ENCODE measurements around the gene AP1S1.
"Not testable (repeated sequence)": the region's sequence is repeated elsewhere in the genome, so short reads cannot be mapped to it uniquely, and the experiment has no call there.

AP1S1 gene

GRCh38 chr7:101201695-101202602 is 47.7 kb downstream of the AP1S1 start:
- H3K36me3 ChIP-seq, result peaks cover 12% of the 10 kb centered on the region
- H3K4me1 ChIP-seq (ENCODE audit: control insufficient read depth in 1 of 2, insufficient read depth in 1 of 2, low read depth in 1 of 2, low read length in 1 of 2), result peaks cover 9 to 25% of the 10 kb centered on the region in 2 experiments
- no peak overlapping the region for H3K4me3 ChIP-seq (ENCODE audit: low read depth in 1 of 2, low read length in 1 of 2)
- no peak overlapping the region for H3K27ac ChIP-seq
- no peak for TF ChIP-seq CTCF (IDR thresholded peaks at IDR 0.05)
- H3K27me3 ChIP-seq, result peaks cover 73% of the 10 kb centered on the region
- no peaks in the 10 kb centered on the region for H3K9me3 ChIP-seq

- peaks cover 9 to 25% of the 10 kb centered on the region in 2 experiments for H3K4me1 ChIP-seq (ENCODE audit: control insufficient read depth in 1 of 2, insufficient read depth in 1 of 2, low read depth in 1 of 2, low read length in 1 of 2)
- H3K9me3 ChIP-seq, result no peaks in the 10 kb centered on the region
- H3K4me3 ChIP-seq (ENCODE audit: low read depth in 1 of 2, low read length in 1 of 2), result no peak overlapping the region
- H3K27me3 ChIP-seq, result peaks cover 68% of the 10 kb centered on the region
- no peak for TF ChIP-seq CTCF (IDR thresholded peaks at IDR 0.05)
- H3K36me3 ChIP-seq, result peaks cover 15% of the 10 kb centered on the region
- H3K27ac ChIP-seq, result no peak overlapping the region
Measured at GRCh38 chr7:101202603-101202918, 48.3 kb downstream of the AP1S1 start.

GRCh38 chr7:101203740-101204738 is 49.8 kb downstream of the AP1S1 start:
- peaks cover 53% of the 10 kb centered on the region for H3K27me3 ChIP-seq
- H3K9me3 ChIP-seq; H3K4me3 ChIP-seq (ENCODE audit: low read depth in 1 of 2, low read length in 1 of 2): not testable (repeated sequence)
- H3K4me1 ChIP-seq (ENCODE audit: control insufficient read depth in 1 of 2, insufficient read depth in 1 of 2, low read depth in 1 of 2, low read length in 1 of 2), result peaks cover 9 to 25% of the 10 kb centered on the region in 2 experiments
- peak overlapping the region; percentile 46 for H3K27ac ChIP-seq
- H3K36me3 ChIP-seq, result peaks cover 27% of the 10 kb centered on the region

- Histone ChIP-seq H3K27ac (no peak overlapping the region), H3K9me3 (no peaks in the 10 kb centered on the region), H3K27me3 (peaks cover 33% of the 10 kb centered on the region), H3K4me3 (ENCODE audit: low read depth in 1 of 2, low read length in 1 of 2) (no peak overlapping the region), H3K36me3 (peaks cover 43% of the 10 kb centered on the region), H3K4me1 (ENCODE audit: control insufficient read depth in 1 of 2, insufficient read depth in 1 of 2, low read depth in 1 of 2, low read length in 1 of 2) (peaks cover 9 to 25% of the 10 kb centered on the region in 2 experiments)
- TF ChIP-seq CTCF (IDR thresholded peaks at IDR 0.05), result no peak
Measured at GRCh38 chr7:101205901-101206664, 51.8 kb downstream of the AP1S1 start.

- peaks cover 27% of the 10 kb centered on the region for H3K27me3 ChIP-seq
- H3K4me1 ChIP-seq (ENCODE audit: control insufficient read depth in 1 of 2, insufficient read depth in 1 of 2, low read depth in 1 of 2, low read length in 1 of 2), result peaks cover 9 to 23% of the 10 kb centered on the region in 2 experiments
- H3K27ac ChIP-seq, result no peak overlapping the region
- H3K9me3 ChIP-seq, result no peaks in the 10 kb centered on the region
- H3K36me3 ChIP-seq, result peaks cover 49% of the 10 kb centered on the region
- H3K4me3 ChIP-seq (ENCODE audit: low read depth in 1 of 2, low read length in 1 of 2), result no peak overlapping the region
- TF ChIP-seq CTCF (IDR thresholded peaks at IDR 0.05), result no peak
Measured at GRCh38 chr7:101206665-101207042, 52.4 kb downstream of the AP1S1 start.

Data from neutrophil (primary cell).